ENCODE data around the gene PWP1.

DNA sequence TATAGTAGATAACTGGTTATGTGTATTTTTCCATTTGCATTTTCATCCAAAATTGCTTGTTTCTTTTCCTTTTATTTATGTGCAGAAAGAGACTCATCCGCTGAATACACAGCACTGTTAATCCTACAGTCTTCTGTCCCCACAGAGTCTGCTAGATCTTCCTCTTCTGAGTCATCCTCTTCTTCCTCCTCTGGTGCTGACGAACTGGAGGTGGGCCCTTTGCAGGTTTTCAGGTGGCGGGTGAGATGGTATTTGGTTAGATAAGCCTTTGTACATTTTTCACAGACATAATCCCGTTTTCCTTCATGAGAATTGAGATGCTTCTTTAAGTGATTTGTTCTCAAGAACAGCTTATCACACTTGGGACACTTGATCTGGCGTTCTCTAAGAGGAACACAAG lies 48.5 kb downstream of the PWP1 start:
- TF ChIP-seq CTCF (optimal IDR thresholded peaks at IDR 0.05 in 1 of 3, IDR thresholded peaks at IDR 0.05 in 1 of 3, conservative IDR thresholded peaks at IDR 0.05 in 1 of 3; ENCODE audit: extremely low read depth in 1 of 3, insufficient read depth in 2 of 3, low read length in 3 of 3) = no peak
- TF ChIP-seq EZH2 (IDR thresholded peaks at IDR 0.05; ENCODE audit: low read length) = no peak

Data from keratinocyte (primary cell).